Osteoblast (primary cell): ENCODE data around the gene TC2N. TPM values are rescaled to one million over a fixed set of nuclear protein-coding genes. Genes with fewer than 3 reads are reported as not detected.

Source experiments
- DNase-seq: peaks from one replicate; pipeline ENCODE4 v3.0.0; 2011; ENCODE audit warnings: low spot score, mixed read lengths; ENCODE audit not compliant: insufficient read length; ENCODE audit errors: missing footprints
- H2AFZ ChIP-seq: 2 replicates; pipeline ENCODE4 v1.6.0; 2011; ENCODE audit warnings: mild to moderate bottlenecking, low read length
- H3K27ac ChIP-seq: 2 replicates; pipeline ENCODE4 v1.5.1; 2011; ENCODE audit warnings: mild to moderate bottlenecking, low read depth, low read length, moderate library complexity
- H3K27me3 ChIP-seq: 2 replicates; pipeline ENCODE4 v1.6.0; 2012; ENCODE audit warnings: mild to moderate bottlenecking, control low read depth, inconsistent platforms, low read length, moderate library complexity; ENCODE audit not compliant: insufficient read depth
- H3K36me3 ChIP-seq: 2 replicates; pipeline ENCODE4 v1.5.1; 2011; ENCODE audit warnings: mild to moderate bottlenecking, low read length, control low read depth, moderate library complexity; ENCODE audit not compliant: insufficient read depth
- H3K4me1 ChIP-seq: 2 replicates; pipeline ENCODE4 v1.5.1; 2011; ENCODE audit warnings: mild to moderate bottlenecking, low read length, control low read depth, moderate library complexity; ENCODE audit not compliant: insufficient read depth
- H3K4me2 ChIP-seq: 2 replicates; pipeline ENCODE4 v1.6.0; 2011; ENCODE audit warnings: mild to moderate bottlenecking, low read length; ENCODE audit not compliant: insufficient read depth
- H3K4me3 ChIP-seq: fragments of 200-600 bp; sonication (generic); 3 replicates; pipeline ENCODE4 v1.5.1; 2012; ENCODE audit warnings: mild to moderate bottlenecking, low read length, inconsistent platforms; ENCODE audit not compliant: insufficient read depth
- H3K79me2 ChIP-seq: 2 replicates; pipeline ENCODE4 v1.6.0; 2012; ENCODE audit warnings: mild to moderate bottlenecking, low read length, control low read depth, inconsistent platforms; ENCODE audit not compliant: insufficient read depth
- H3K9me3 ChIP-seq: 2 replicates; pipeline ENCODE4 v1.5.1; 2011; ENCODE audit warnings: low read depth, low read length, control low read depth
- H4K20me1 ChIP-seq: 2 replicates; pipeline ENCODE4 v1.6.0; 2012; ENCODE audit warnings: mild to moderate bottlenecking, low read length, control low read depth; ENCODE audit not compliant: insufficient read depth
- total RNA-seq: library from RNA; depleted of rRNA; stranded (reverse); fragments of >200 nt; gene quantifications from 2 replicates; pipeline ENCODE4 v1.2.3, GENCODE V29; 2012
- TF ChIP-seq, protein P1 (sequence below): IDR thresholded peaks from 2 replicates; pipeline ENCODE4 v1.5.1; 2011; ENCODE audit warnings: mild to moderate bottlenecking, low read depth, low read length, moderate library complexity; ENCODE audit errors: extremely low read depth

Gene TC2N
- total RNA-seq, 1 donor: under 0.01 TPM

DNA sequence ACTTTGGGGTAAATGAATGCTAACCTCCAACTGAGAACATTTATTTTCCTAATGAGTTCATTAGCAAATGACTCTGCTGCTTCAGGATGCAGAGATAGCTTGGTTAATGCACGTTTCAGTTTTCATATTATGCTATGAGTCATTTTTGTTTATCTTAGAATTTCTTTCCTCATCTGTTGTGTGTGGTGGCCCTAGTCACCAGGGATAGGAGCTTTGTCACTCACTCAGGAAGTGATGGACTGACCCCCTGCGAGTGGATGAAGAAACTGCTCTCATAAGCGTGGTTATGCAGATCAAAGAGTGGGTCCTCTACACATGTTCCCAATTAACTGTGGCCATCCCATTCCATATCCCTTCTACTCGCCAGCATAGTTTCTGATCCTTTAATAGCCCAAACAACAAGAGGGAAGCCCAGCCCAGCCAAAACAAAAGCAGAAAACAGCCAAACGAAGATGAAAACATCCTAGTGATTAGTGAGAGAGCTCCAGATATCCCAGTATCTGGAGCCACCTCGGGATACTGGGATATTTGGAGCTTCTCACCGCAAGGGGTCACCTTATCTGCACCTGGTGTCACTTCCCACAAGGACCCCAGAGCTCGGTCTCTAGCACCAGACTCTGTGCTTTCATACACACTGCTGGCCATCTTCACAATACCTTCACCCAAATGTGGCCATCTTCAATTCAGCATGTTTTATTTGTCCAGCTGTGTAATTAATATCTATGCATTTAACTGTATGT is 8.6 kb downstream of the TC2N start:
- Histone ChIP-seq H3K4me1 (peaks cover 7% of the 10 kb centered on the region), H3K79me2 (no peaks in the 10 kb centered on the region), H3K27ac (no peak overlapping the region), H3K4me3 (no peak overlapping the region), H3K36me3 (no peaks in the 10 kb centered on the region), H4K20me1 (no peaks in the 10 kb centered on the region), H3K27me3 (peaks cover 11% of the 10 kb centered on the region), H2AFZ (no peak overlapping the region), H3K9me3 (no peaks in the 10 kb centered on the region), H3K4me2 (no peak overlapping the region)
- peak; percentile 57 for DNase-seq
- TF ChIP-seq, protein P1, sequence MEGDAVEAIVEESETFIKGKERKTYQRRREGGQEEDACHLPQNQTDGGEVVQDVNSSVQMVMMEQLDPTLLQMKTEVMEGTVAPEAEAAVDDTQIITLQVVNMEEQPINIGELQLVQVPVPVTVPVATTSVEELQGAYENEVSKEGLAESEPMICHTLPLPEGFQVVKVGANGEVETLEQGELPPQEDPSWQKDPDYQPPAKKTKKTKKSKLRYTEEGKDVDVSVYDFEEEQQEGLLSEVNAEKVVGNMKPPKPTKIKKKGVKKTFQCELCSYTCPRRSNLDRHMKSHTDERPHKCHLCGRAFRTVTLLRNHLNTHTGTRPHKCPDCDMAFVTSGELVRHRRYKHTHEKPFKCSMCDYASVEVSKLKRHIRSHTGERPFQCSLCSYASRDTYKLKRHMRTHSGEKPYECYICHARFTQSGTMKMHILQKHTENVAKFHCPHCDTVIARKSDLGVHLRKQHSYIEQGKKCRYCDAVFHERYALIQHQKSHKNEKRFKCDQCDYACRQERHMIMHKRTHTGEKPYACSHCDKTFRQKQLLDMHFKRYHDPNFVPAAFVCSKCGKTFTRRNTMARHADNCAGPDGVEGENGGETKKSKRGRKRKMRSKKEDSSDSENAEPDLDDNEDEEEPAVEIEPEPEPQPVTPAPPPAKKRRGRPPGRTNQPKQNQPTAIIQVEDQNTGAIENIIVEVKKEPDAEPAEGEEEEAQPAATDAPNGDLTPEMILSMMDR: no peak

DNA sequence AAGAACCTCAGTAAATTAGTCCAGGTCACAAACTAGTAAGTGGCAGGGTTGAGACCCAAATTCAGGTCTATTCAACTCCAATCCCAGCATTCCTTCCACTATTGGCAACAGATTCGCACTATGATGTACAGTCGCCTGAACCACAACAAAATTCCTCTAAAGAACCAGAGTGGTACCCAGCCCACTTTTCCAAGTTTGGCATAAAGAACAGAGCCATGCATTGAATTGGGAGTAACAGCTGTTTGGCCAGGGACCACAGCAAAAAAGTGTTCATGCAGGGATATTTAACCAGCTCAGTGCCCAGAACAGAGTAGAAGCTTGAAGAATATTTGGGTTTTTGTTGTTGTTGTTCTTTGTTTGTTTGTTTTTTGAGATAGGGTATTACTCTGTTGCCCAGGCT is 9.7 kb downstream of the TC2N start:
- Histone ChIP-seq H3K27ac (no peak overlapping the region), H3K27me3 (peaks cover 11% of the 10 kb centered on the region), H3K9me3 (no peaks in the 10 kb centered on the region), H3K36me3 (no peaks in the 10 kb centered on the region), H2AFZ (no peak overlapping the region), H3K79me2 (no peaks in the 10 kb centered on the region), H3K4me2 (no peak overlapping the region), H3K4me1 (peaks cover 7% of the 10 kb centered on the region), H4K20me1 (no peaks in the 10 kb centered on the region), H3K4me3 (no peak overlapping the region)
- DNase-seq: no peak
- TF ChIP-seq, protein P1: no peak

DNA sequence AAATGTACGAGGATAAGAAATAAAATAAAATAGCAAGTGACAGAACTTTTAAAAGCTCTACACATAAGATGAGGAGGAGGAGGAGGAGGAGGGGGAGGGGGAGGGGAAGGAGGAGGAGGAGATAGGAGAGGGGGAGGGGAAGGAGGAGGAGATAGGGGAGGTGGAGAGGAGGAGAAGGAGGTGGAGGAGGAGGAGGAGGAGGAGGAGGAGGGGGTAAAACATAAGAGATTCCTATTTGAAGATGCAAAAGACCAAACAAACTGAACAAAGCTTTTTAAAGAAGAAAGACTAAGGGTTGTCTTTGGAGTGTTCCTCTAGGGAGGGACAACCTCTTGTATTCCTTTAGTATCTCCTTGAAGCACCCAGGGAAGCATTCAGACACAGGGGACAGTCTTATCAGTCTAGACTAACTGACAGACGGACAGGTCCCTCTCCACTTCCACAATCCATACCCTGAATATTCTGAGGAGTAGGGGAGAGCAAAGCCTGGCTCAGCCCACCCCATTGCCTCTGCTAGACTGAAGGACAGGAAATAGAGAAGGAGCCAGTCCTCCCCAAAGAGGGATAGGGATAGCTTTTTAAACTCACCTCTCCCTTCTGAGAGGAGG is 12.9 kb downstream of the TC2N start:
- H3K36me3 ChIP-seq: no peaks in the 10 kb centered on the region
- TF ChIP-seq, protein P1: no peak
- no peak overlapping the region for H3K4me3 ChIP-seq
- DNase-seq: no peak
- H3K9me3 ChIP-seq: no peaks in the 10 kb centered on the region
- H2AFZ ChIP-seq: no peak overlapping the region
- H3K4me2 ChIP-seq: no peak overlapping the region
- peaks cover 7% of the 10 kb centered on the region for H3K4me1 ChIP-seq
- peaks cover 7% of the 10 kb centered on the region for H3K27me3 ChIP-seq
- no peaks in the 10 kb centered on the region for H3K79me2 ChIP-seq
- no peak overlapping the region for H3K27ac ChIP-seq
- H4K20me1 ChIP-seq: no peaks in the 10 kb centered on the region

DNA sequence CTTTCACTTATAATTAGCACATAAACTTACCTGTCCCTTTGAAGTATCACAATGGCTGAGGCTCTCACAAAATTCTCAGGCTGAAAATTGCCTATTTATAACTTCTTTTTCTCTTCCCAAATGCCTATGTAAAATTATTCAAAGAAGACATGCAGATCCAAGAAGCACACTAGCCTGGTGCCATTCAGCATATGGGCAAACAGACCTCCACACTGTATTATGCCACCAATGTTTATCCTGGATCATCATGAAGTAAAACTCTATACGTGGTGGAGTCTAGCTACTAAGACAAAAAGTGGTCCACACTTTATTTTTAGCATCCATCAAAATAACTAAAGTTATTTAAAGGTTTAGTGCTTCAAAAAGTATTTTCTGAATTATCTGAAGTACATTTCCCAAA is 15.8 kb downstream of the TC2N start:
- no peaks in the 10 kb centered on the region for H3K4me1 ChIP-seq
- no peak for DNase-seq
- H3K9me3 ChIP-seq: no peaks in the 10 kb centered on the region
- H2AFZ ChIP-seq: no peak overlapping the region
- TF ChIP-seq, protein P1: no peak
- H3K36me3 ChIP-seq: no peaks in the 10 kb centered on the region
- H3K79me2 ChIP-seq: no peaks in the 10 kb centered on the region
- no peak overlapping the region for H3K4me3 ChIP-seq
- H3K27ac ChIP-seq: no peak overlapping the region
- no peaks in the 10 kb centered on the region for H4K20me1 ChIP-seq
- H3K4me2 ChIP-seq: no peak overlapping the region
- peaks cover 7% of the 10 kb centered on the region for H3K27me3 ChIP-seq
